ENCODE measurements around the gene TRMT61A.

The TRMT61A gene

GRCh38 chr14:103516426-103517173 lies 12.4 kb upstream of the TRMT61A start:
- TF ChIP-seq CTCF (conservative IDR thresholded peaks at IDR 0.05) (no peak), ZFX (IDR thresholded peaks at IDR 0.05) (no peak)
- H3K27ac ChIP-seq = no peak overlapping the region

- no peak for TF ChIP-seq ZFX (IDR thresholded peaks at IDR 0.05)
- TF ChIP-seq CTCF (conservative IDR thresholded peaks at IDR 0.05) = no peak
- H3K27ac ChIP-seq = no peak overlapping the region
Measured at GRCh38 chr14:103517174-103517566, 11.8 kb upstream of the TRMT61A start.

GRCh38 chr14:103517721-103518421 lies 11.1 kb upstream of the TRMT61A start:
- TF ChIP-seq ZFX (IDR thresholded peaks at IDR 0.05) (no peak), CTCF (conservative IDR thresholded peaks at IDR 0.05) (no peak)
- peak overlapping the region; percentile 96 for H3K27ac ChIP-seq

- peak overlapping the region; percentile 96 for H3K27ac ChIP-seq
Measured at GRCh38 chr14:103518422-103519042, 10.5 kb upstream of the TRMT61A start.

GRCh38 chr14:103519043-103519836 lies 9.8 kb upstream of the TRMT61A start:
- peak overlapping the region; percentile 96 for H3K27ac ChIP-seq
- TF ChIP-seq ZFX (IDR thresholded peaks at IDR 0.05) (peak; percentile 25; the same call in 1 of the 2 replicates), CTCF (conservative IDR thresholded peaks at IDR 0.05) (no peak)

More at GRCh38 chr14:103518422-103519042, 10.5 kb upstream of the TRMT61A start:
- TF ChIP-seq CTCF (conservative IDR thresholded peaks at IDR 0.05) = peak; percentile 97
- TF ChIP-seq ZFX (IDR thresholded peaks at IDR 0.05) = no peak

- TF ChIP-seq CTCF (conservative IDR thresholded peaks at IDR 0.05) (no peak), ZFX (IDR thresholded peaks at IDR 0.05) (no peak)
- H3K27ac ChIP-seq = peak overlapping the region; percentile 96
Measured at GRCh38 chr14:103519837-103520212, 9.2 kb upstream of the TRMT61A start.

All from C4-2B (cell line).